ENCODE data around the gene AMT. TPM values are rescaled to one million over a fixed set of nuclear protein-coding genes. Genes with fewer than 3 reads are reported as not detected.

AMT gene
- polyA plus RNA-seq, 4 donors: 15.4 to 48.7 (median 27.4) TPM

DNA sequence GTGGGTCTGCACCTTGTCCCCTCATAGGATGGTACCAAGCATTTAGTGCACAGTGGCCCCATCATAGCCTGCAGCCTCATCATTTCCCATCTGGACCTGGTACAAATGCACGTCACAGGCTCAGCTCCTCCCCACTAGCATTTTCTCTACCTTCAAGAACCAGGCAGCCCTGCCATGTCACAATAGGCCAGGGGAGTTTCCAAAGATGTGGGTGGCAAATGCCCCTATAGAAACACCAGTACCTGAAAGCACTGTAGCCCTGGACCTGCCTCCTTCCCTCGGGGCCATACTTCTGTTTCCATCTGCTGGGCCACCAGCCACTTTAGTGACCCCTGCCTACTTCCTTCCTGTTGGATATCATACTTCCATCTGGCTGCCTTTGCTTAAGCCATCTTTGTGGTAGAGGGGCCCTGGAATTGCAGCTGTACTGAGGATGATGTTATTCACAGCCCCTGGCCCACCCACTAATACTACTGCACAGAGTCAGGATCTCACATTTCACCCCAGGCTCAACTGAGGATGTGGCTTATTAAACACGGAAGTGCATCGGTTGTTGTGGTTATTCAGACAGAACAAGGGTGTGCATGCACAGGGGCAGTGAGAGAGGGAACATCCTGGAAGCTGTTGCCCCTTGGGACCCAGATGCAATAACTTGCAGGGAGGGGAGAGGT is 6.2 kb downstream of the AMT start:
- DNase-seq: peak in 1 of 2 donors; percentile 69
- H3K9me3 ChIP-seq (ENCODE audit: control insufficient read depth in 2 of 2, insufficient read depth in 1 of 2, low read depth in 1 of 2, low read length in 1 of 2): no peaks in the 10 kb centered on the region

DNA sequence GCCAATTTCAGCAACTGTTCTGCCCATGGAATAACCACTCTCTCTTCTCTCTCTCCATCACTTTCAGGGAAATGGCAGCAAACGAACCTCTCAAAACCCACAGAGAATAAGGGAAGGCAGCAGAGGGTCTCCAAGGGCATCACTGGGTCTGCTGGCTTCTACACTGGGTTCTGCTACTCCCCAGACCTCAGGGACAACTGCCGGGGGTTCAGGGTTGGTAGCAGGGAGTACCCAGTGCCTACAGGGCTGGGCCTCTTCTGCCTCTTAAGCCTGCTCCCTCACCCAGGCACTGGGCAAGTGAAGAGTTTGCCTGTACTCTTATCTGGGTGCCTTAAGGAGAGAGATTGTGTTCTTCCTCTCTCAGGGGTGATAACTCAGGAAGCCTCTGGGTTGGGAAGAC is 7.5 kb downstream of the AMT start:
- FAIRE-seq (no peak), DNase-seq (no peak)
- peaks cover 0 to 57% (median 2%) of the 10 kb centered on the region in 3 donors for H3K36me3 ChIP-seq (ENCODE audit: control insufficient read depth in 3 of 3, insufficient read depth in 2 of 3, low read depth in 1 of 3, low read length in 3 of 3)
- WGBS, 3 donors: 85 to 100% (median 92%) methylated on average over 2 of the region's 2 CpGs
- H3K4me1 ChIP-seq (ENCODE audit: control insufficient read depth in 3 of 3, insufficient read depth in 2 of 3, low read depth in 1 of 3, low read length in 2 of 3): peaks cover 10 to 18% (median 12%) of the 10 kb centered on the region in 3 donors
- H3K4me3 ChIP-seq (ENCODE audit: low read depth in 1 of 3, low read length in 3 of 3): no peak overlapping the region
- H3K9me3 ChIP-seq (ENCODE audit: control insufficient read depth in 2 of 2, insufficient read depth in 1 of 2, low read depth in 1 of 2, low read length in 1 of 2): no peaks in the 10 kb centered on the region
- peak overlapping the region in 1 of 3 donors; percentile 18 for H3K27ac ChIP-seq (ENCODE audit: low read depth in 1 of 3, low read length in 2 of 3)
- no peaks in the 10 kb centered on the region for H3K27me3 ChIP-seq (ENCODE audit: control insufficient read depth in 3 of 3, insufficient read depth in 3 of 3, low read length in 3 of 3)

More for the DNA sequence above, 6.2 kb downstream of the AMT start:
- Histone ChIP-seq H3K27ac (ENCODE audit: low read depth in 1 of 3, low read length in 2 of 3) (peak overlapping the region in 2 of 3 donors; percentile 45 to 65), H3K36me3 (ENCODE audit: control insufficient read depth in 3 of 3, insufficient read depth in 2 of 3, low read depth in 1 of 3, low read length in 3 of 3) (peaks cover 0 to 65% (median 2%) of the 10 kb centered on the region in 3 donors), H3K4me3 (ENCODE audit: low read depth in 1 of 3, low read length in 3 of 3) (no peak overlapping the region), H3K27me3 (ENCODE audit: control insufficient read depth in 3 of 3, insufficient read depth in 3 of 3, low read length in 3 of 3) (no peaks in the 10 kb centered on the region), H3K4me1 (ENCODE audit: control insufficient read depth in 3 of 3, insufficient read depth in 2 of 3, low read depth in 1 of 3, low read length in 2 of 3) (peaks cover 6 to 13% (median 6%) of the 10 kb centered on the region in 3 donors)
- WGBS, 3 donors: 39 to 51% (median 41%) methylated on average over 4 of the region's 4 CpGs
- FAIRE-seq: no peak

DNA sequence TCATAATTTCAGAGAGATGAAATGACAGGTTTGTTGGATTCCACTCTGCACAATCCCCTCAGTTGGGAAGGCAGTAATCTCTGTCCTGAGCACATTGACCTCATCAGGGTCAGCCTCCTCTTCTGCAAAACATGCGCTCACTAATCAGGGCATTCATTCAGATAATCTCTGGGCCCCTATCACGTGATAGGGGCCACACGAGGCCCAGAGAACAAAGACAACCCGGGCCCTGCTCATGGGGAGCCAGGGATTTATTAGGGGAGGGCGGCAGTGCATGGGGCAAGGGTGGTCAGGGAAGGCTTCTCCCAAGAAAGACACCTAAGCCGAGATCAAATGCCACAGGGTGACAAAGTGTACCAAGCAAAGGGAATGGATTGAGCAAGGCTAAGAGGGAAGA is 8.9 kb downstream of the AMT start:
- FAIRE-seq: no peak
- H3K27ac ChIP-seq (ENCODE audit: low read depth in 1 of 3, low read length in 2 of 3): peak overlapping the region in 2 of 3 donors; percentile 24 to 100
- no peak for DNase-seq
- H3K4me3 ChIP-seq (ENCODE audit: low read depth in 1 of 3, low read length in 3 of 3): peak overlapping the region in 2 of 3 donors; percentile 73 to 77
- H3K27me3 ChIP-seq (ENCODE audit: control insufficient read depth in 3 of 3, insufficient read depth in 3 of 3, low read length in 3 of 3): no peaks in the 10 kb centered on the region
- no peaks in the 10 kb centered on the region for H3K9me3 ChIP-seq (ENCODE audit: control insufficient read depth in 2 of 2, insufficient read depth in 1 of 2, low read depth in 1 of 2, low read length in 1 of 2)
- H3K4me1 ChIP-seq (ENCODE audit: control insufficient read depth in 3 of 3, insufficient read depth in 2 of 3, low read depth in 1 of 3, low read length in 2 of 3): peaks cover 10 to 22% (median 14%) of the 10 kb centered on the region in 3 donors
- peaks cover 0 to 44% (median 2%) of the 10 kb centered on the region in 3 donors for H3K36me3 ChIP-seq (ENCODE audit: control insufficient read depth in 3 of 3, insufficient read depth in 2 of 3, low read depth in 1 of 3, low read length in 3 of 3)
- 54 to 75% (median 59%) methylated on average over 6 of the region's 6 CpGs for WGBS, 3 donors

DNA sequence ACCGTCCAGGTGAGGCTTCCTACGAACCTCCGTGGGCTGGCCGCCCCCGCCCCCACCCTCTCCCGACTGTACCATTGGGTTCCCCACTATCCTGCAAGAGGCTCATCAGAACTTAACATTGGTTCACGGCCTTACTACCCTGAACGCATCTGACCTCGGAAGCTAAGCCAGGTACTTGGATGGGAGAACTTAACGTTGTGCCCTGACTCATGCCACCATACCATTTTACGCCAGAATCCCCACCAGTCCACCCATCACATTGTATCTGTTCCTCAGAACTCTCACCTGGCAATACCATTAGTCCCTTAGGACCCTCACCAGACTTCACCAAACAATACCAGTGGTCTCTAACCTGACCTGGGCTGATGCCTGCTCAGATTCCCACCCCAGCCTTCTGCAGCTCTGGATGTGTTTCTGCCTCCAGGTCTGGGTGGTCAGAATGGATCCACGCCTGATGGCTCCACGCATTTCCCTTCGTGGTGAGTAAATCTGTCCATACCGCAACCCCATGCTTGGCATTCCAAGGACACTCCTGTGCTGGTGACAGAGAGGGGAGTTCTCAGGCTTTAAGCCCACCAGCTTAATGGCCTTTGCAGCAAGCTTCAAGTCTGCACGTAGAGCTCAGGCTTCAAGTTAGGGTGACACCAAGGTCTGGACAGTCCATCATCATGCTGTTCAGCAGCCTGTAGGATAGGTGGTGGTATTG is 9.5 kb downstream of the AMT start:
- WGBS, 3 donors: 26 to 28% (median 27%) methylated on average over 16 of the region's 16 CpGs
- Histone ChIP-seq H3K27me3 (ENCODE audit: control insufficient read depth in 3 of 3, insufficient read depth in 3 of 3, low read length in 3 of 3) (no peaks in the 10 kb centered on the region), H3K4me3 (ENCODE audit: low read depth in 1 of 3, low read length in 3 of 3) (peak overlapping the region; percentile 57 to 77 (median 73)), H3K9me3 (ENCODE audit: control insufficient read depth in 2 of 2, insufficient read depth in 1 of 2, low read depth in 1 of 2, low read length in 1 of 2) (no peaks in the 10 kb centered on the region), H3K27ac (ENCODE audit: low read depth in 1 of 3, low read length in 2 of 3) (peak overlapping the region; percentile 87 to 100 (median 90)), H3K36me3 (ENCODE audit: control insufficient read depth in 3 of 3, insufficient read depth in 2 of 3, low read depth in 1 of 3, low read length in 3 of 3) (peaks cover 0 to 39% (median 2%) of the 10 kb centered on the region in 3 donors), H3K4me1 (ENCODE audit: control insufficient read depth in 3 of 3, insufficient read depth in 2 of 3, low read depth in 1 of 3, low read length in 2 of 3) (peaks cover 10 to 22% (median 14%) of the 10 kb centered on the region in 3 donors)
- DNase-seq (no peak), FAIRE-seq (no peak)

DNA sequence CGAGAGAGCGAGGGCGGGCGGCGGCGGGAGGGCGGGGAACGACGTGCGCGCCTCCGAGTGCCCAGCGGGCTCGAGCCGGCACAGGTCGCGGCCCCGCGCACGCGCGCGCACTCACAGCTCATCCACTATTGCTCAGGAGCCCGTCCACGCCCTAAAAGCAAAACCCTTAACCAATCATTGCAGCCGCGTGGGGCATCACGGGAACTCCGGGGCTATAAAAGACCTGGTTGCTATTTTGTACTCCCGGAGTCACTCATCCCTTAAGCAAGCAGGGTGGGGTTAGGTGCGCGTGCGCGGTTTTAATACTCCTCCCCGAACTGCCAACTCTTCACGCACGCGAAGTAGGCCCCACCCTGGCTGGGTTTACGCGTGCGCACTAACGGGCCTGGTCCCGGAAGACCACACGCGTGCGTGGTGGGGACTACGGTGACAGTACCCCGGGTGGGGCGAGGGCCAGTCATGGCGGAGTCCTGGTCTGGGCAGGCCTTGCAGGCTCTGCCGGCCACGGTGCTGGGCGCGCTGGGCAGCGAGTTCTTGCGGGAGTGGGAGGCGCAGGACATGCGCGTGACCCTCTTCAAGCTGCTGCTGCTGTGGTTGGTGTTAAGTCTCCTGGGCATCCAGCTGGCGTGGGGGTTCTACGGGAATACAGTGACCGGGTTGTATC is 10.2 kb downstream of the AMT start, which contains the start of the genes RHOA and TCTA:
Gene RHOA, minus strand, starts transcription at position 9 of the 664 bp plus-strand sequence. CDS start 36,387 bp downstream, outside the sequence.
Gene TCTA, plus strand, starts transcription at position 456 of the 664 bp plus-strand sequence. Its CDS starts 4 bp downstream, at position 460.
- Histone ChIP-seq H3K36me3 (ENCODE audit: control insufficient read depth in 3 of 3, insufficient read depth in 2 of 3, low read depth in 1 of 3, low read length in 3 of 3) (peaks cover 0 to 32% (median 2%) of the 10 kb centered on the region in 3 donors), H3K9me3 (ENCODE audit: control insufficient read depth in 2 of 2, insufficient read depth in 1 of 2, low read depth in 1 of 2, low read length in 1 of 2) (no peaks in the 10 kb centered on the region), H3K27me3 (ENCODE audit: control insufficient read depth in 3 of 3, insufficient read depth in 3 of 3, low read length in 3 of 3) (no peaks in the 10 kb centered on the region), H3K27ac (ENCODE audit: low read depth in 1 of 3, low read length in 2 of 3) (peak within 1 kb of the TSS; percentile 94 to 100 (median 96)), H3K4me1 (ENCODE audit: control insufficient read depth in 3 of 3, insufficient read depth in 2 of 3, low read depth in 1 of 3, low read length in 2 of 3) (peaks cover 10 to 22% (median 14%) of the 10 kb centered on the region in 3 donors), H3K4me3 (ENCODE audit: low read depth in 1 of 3, low read length in 3 of 3) (peak within 1 kb of the TSS; percentile 73 to 87 (median 79))
- 0% methylated on average over 49 to 62 of the region's 62 CpGs for WGBS, 3 donors
- FAIRE-seq (no peak), DNase-seq (peak; percentile 100)

DNA sequence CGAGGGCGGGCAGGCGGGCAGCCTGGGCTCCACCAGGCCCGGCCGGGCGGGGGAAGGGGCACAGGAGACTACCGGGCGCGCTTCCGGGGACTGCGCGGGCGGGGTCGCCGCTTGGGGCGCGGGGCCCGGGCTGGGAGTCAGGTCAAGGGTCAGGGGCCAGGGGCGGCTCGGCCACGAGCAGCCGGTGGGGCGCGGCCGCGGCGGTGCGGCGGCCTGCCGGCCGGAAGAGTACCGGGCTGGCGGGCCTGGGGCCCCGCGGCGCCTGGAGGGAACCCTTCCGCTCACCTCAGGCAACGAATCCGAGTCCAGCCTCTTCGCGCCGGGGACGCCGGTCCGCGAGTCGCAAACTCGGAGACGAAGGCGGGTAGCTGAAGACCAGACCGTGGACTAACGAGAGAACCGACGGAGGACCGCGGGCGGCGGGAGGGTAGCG is 10.7 kb downstream of the AMT start:
- peak overlapping the region; percentile 94 to 100 (median 96) for H3K27ac ChIP-seq (ENCODE audit: low read depth in 1 of 3, low read length in 2 of 3)
- H3K4me3 ChIP-seq (ENCODE audit: low read depth in 1 of 3, low read length in 3 of 3): peak overlapping the region; percentile 63 to 87 (median 79)
- H3K27me3 ChIP-seq (ENCODE audit: control insufficient read depth in 3 of 3, insufficient read depth in 3 of 3, low read length in 3 of 3): no peaks in the 10 kb centered on the region
- no peaks in the 10 kb centered on the region for H3K9me3 ChIP-seq (ENCODE audit: control insufficient read depth in 2 of 2, insufficient read depth in 1 of 2, low read depth in 1 of 2, low read length in 1 of 2)
- H3K36me3 ChIP-seq (ENCODE audit: control insufficient read depth in 3 of 3, insufficient read depth in 2 of 3, low read depth in 1 of 3, low read length in 3 of 3): peaks cover 0 to 28% (median 0%) of the 10 kb centered on the region in 3 donors
- peak in 1 of 2 donors; percentile 53 for DNase-seq
- peaks cover 8 to 22% (median 14%) of the 10 kb centered on the region in 3 donors for H3K4me1 ChIP-seq (ENCODE audit: control insufficient read depth in 3 of 3, insufficient read depth in 2 of 3, low read depth in 1 of 3, low read length in 2 of 3)
- 0% methylated on average over 23 to 59 of the region's 59 CpGs for WGBS, 3 donors
- no peak for FAIRE-seq

DNA sequence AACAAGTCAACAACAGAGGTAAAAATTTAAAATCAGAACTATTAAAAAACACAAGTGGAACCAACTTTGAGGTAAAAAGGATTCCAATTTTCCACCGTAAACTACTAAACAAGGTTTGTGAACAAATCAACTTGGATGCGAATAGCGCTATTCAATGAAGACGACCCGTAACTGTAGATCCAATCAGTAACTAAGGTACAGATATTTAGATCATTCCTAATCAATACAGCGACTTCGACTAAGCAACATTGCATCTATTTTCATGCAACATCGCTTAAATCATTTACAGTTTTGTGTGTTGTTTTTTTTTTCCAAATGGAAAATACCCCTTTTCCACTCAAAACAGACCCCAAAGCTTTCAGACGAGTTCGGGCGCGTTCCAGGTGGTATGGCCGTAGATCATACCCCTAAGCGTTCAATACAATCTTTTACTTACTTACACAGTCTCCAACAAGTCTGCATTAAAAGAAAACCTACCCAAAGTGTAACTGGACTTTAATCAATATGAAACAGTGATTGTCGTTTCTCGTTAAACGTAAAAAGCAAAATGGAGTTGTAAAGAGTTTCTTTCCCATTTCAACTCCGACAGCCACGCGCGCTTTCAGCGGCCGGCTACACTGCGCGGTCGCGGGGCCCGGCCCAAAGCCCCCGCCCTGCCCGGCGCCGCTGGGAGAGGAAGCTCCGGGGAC is 11.3 kb downstream of the AMT start:
- Histone ChIP-seq H3K4me1 (ENCODE audit: control insufficient read depth in 3 of 3, insufficient read depth in 2 of 3, low read depth in 1 of 3, low read length in 2 of 3) (peaks cover 8 to 22% (median 14%) of the 10 kb centered on the region in 3 donors), H3K4me3 (ENCODE audit: low read depth in 1 of 3, low read length in 3 of 3) (peak overlapping the region; percentile 63 to 87 (median 79)), H3K9me3 (ENCODE audit: control insufficient read depth in 2 of 2, insufficient read depth in 1 of 2, low read depth in 1 of 2, low read length in 1 of 2) (no peaks in the 10 kb centered on the region), H3K27me3 (ENCODE audit: control insufficient read depth in 3 of 3, insufficient read depth in 3 of 3, low read length in 3 of 3) (no peaks in the 10 kb centered on the region), H3K36me3 (ENCODE audit: control insufficient read depth in 3 of 3, insufficient read depth in 2 of 3, low read depth in 1 of 3, low read length in 3 of 3) (peaks cover 0 to 25% (median 0%) of the 10 kb centered on the region in 3 donors), H3K27ac (ENCODE audit: low read depth in 1 of 3, low read length in 2 of 3) (peak overlapping the region; percentile 94 to 100 (median 96))
- FAIRE-seq (no peak), DNase-seq (no peak)
- 0 to 1% (median 1%) methylated on average over 32 to 33 of the region's 33 CpGs for WGBS, 3 donors
